Astrocyte (in vitro differentiated cells and primary cell): Measurements from ENCODE around the gene MOGAT3.

Experiments
- EZH2 ChIP-seq: IDR thresholded peaks from 2 replicates; pipeline ENCODE4 v1.6.1; 2012; ENCODE audit warnings: mild to moderate bottlenecking, low read length, inconsistent platforms; ENCODE audit not compliant: insufficient read depth
- TF ChIP-seq, protein P1 (sequence below): IDR thresholded peaks from 2 replicates; pipeline ENCODE4 v1.5.1; 2011; ENCODE audit warnings: low read depth, mild to moderate bottlenecking, inconsistent platforms, low read length, moderate library complexity; ENCODE audit not compliant: insufficient read depth

- TF ChIP-seq, protein P1, sequence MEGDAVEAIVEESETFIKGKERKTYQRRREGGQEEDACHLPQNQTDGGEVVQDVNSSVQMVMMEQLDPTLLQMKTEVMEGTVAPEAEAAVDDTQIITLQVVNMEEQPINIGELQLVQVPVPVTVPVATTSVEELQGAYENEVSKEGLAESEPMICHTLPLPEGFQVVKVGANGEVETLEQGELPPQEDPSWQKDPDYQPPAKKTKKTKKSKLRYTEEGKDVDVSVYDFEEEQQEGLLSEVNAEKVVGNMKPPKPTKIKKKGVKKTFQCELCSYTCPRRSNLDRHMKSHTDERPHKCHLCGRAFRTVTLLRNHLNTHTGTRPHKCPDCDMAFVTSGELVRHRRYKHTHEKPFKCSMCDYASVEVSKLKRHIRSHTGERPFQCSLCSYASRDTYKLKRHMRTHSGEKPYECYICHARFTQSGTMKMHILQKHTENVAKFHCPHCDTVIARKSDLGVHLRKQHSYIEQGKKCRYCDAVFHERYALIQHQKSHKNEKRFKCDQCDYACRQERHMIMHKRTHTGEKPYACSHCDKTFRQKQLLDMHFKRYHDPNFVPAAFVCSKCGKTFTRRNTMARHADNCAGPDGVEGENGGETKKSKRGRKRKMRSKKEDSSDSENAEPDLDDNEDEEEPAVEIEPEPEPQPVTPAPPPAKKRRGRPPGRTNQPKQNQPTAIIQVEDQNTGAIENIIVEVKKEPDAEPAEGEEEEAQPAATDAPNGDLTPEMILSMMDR: no peak
- TF ChIP-seq EZH2: no peak
Measured at GRCh38 chr7:101216001-101216859, 15.4 kb upstream of the MOGAT3 start.
